GM19468 (cell line): ENCODE results near the gene LPP.

Source experiments
- ATAC-seq: cut with Tn5 transposase; IDR thresholded peaks from one replicate; pipeline ENCODE4 v1.9.1; 2021; ENCODE audit warnings: mild to moderate bottlenecking, moderate library complexity, moderate number of reproducible peaks; ENCODE audit not compliant: unreplicated experiment; ENCODE audit errors: extremely low read depth

Gene LPP

GRCh38 chr3:188316021-188316722 is 162.2 kb downstream of the LPP start:
- no peak for ATAC-seq

GRCh38 chr3:188316723-188317070 is 162.7 kb downstream of the LPP start:
- ATAC-seq, result no peak

GRCh38 chr3:188319569-188319968 is 165.6 kb downstream of the LPP start:
- ATAC-seq, result no peak

- no peak for ATAC-seq
Measured at GRCh38 chr3:188320757-188321156, 166.8 kb downstream of the LPP start.

GRCh38 chr3:188321258-188321657 is 167.3 kb downstream of the LPP start:
- no peak for ATAC-seq

GRCh38 chr3:188322135-188322887 is 168.4 kb downstream of the LPP start:
- no peak for ATAC-seq

- no peak for ATAC-seq
Measured at GRCh38 chr3:188323067-188323842, 169.3 kb downstream of the LPP start.

GRCh38 chr3:188326111-188326510 is 172.2 kb downstream of the LPP start:
- no peak for ATAC-seq

- ATAC-seq, result no peak
Measured at GRCh38 chr3:188326968-188327367, 173.0 kb downstream of the LPP start.

GRCh38 chr3:188327433-188327832 is 173.5 kb downstream of the LPP start:
- no peak for ATAC-seq

GRCh38 chr3:188330138-188330537 is 176.2 kb downstream of the LPP start:
- ATAC-seq, result no peak

- no peak for ATAC-seq
Measured at GRCh38 chr3:188331166-188331565, 177.2 kb downstream of the LPP start.

- ATAC-seq, result no peak
Measured at GRCh38 chr3:188332085-188332484, 178.1 kb downstream of the LPP start.

GRCh38 chr3:188335656-188336055 is 181.7 kb downstream of the LPP start:
- ATAC-seq, result no peak

- no peak for ATAC-seq
Measured at GRCh38 chr3:188336178-188336577, 182.2 kb downstream of the LPP start.

GRCh38 chr3:188337232-188337631 is 183.3 kb downstream of the LPP start:
- no peak for ATAC-seq

- ATAC-seq, result no peak
Measured at GRCh38 chr3:188338086-188338485, 184.1 kb downstream of the LPP start.

- ATAC-seq, result peak; percentile 87
Measured at GRCh38 chr3:188339410-188340295, 185.7 kb downstream of the LPP start.

- ATAC-seq, result no peak
Measured at GRCh38 chr3:188341501-188341900, 187.5 kb downstream of the LPP start.
